K562 (cell line): ENCODE data around the gene SPATA20. TPM values are rescaled to one million over a fixed set of nuclear protein-coding genes. Genes with fewer than 3 reads are reported as not detected.

Experiments
- ATAC-seq: fragments of 200-7000 bp; cut with Tn5 transposase; 3 replicates; pipeline ENCODE4 v1.9.1; 2020; ENCODE audit warnings: moderate library complexity
- BruUV-seq: library from RNA; stranded (reverse); fragments of 400-500 nt; replicated peaks from 2 replicates; lab custom pipeline; 2021; lab: Mats Ljungman, UMichigan
- CTCF ChIA-PET: fragments of 300-600 bp; formaldehyde crosslinking; extraction: SDS; loops from one replicate; lab custom pipeline; 2021; ENCODE audit warnings: low intra/inter-chr PET ratio; lab: Yijun Ruan, JAX
- POLR2A ChIA-PET: fragments of 300-600, 350-650 bp; sonication (Branson Sonifier 250); formaldehyde crosslinking; extraction: SDS; loops from one replicate; lab custom pipeline; 2021; ENCODE audit warnings: antibody characterized with exemption, inconsistent platforms; lab: Yijun Ruan, JAX
- DNase-seq, 4 experiments: peaks; one replicate each; pipeline versions ENCODE4 v3.0.0 to v3.0.0-alpha.2; 2011 to 2018; ENCODE audit warnings: low spot score in 3 of 4, mixed read lengths in 3 of 4; ENCODE audit errors: extremely low read depth in 1 of 4
- FAIRE-seq: peaks from 2 replicates; lab custom pipeline; 2011; peaks lifted over from hg19 to GRCh38; lab: Jason Lieb, UNC
- H2AFZ ChIP-seq: 2 replicates; pipeline ENCODE4 v1.6.0; 2011; ENCODE audit warnings: low read depth, low read length, control low read depth, inconsistent platforms
- H3K27ac ChIP-seq: fragments of 200-600 bp; 3 replicates; pipeline ENCODE4 v1.8.0; 2011; ENCODE audit warnings: low read depth, mild to moderate bottlenecking, control low read depth, inconsistent platforms, low read length, moderate library complexity, mixed read lengths; ENCODE audit errors: extremely low read depth
- H3K27me3 ChIP-seq, 2 experiments: fragments of 300-600 bp in 1 of 2; 2 replicates in 1 of 2; 3 replicates in 1 of 2; pipeline versions ENCODE4 v1.6.0 to v1.8.0; 2011; ENCODE audit warnings: inconsistent platforms in 2 of 2, low read length in 2 of 2, mild to moderate bottlenecking in 1 of 2, mixed read lengths in 1 of 2, moderate library complexity in 1 of 2; ENCODE audit not compliant: control insufficient read depth in 2 of 2, insufficient read depth in 2 of 2
- H3K36me3 ChIP-seq: fragments of 300-600 bp; 3 replicates; pipeline ENCODE4 v1.8.0; 2011; ENCODE audit warnings: mild to moderate bottlenecking, low read length, inconsistent platforms; ENCODE audit not compliant: control insufficient read depth, insufficient read depth
- H3K4me1 ChIP-seq, 2 experiments: fragments of 200-600 bp in 1 of 2; replicated peaks in 1 of 2; 2 replicates in 1 of 2; 3 replicates in 1 of 2; pipeline versions ENCODE4 v1.5.1 to v1.8.0; 2011; ENCODE audit warnings: inconsistent platforms in 2 of 2, low read length in 2 of 2, mild to moderate bottlenecking in 1 of 2, mixed read lengths in 1 of 2, moderate library complexity in 1 of 2; ENCODE audit not compliant: control insufficient read depth in 2 of 2, insufficient read depth in 2 of 2
- H3K4me2 ChIP-seq: 2 replicates; pipeline ENCODE4 v1.6.1; 2011; ENCODE audit warnings: low read length, control low read depth, inconsistent platforms, mixed read lengths; ENCODE audit not compliant: insufficient read depth
- H3K4me3 ChIP-seq: fragments of 200-600 bp; sonication (generic), shearing (Covaris generic); 2 replicates; pipeline ENCODE4 v1.5.1; 2016; ENCODE audit warnings: control low read depth, inconsistent platforms
- H3K79me2 ChIP-seq: fragments of 200-600 bp; 3 replicates; pipeline ENCODE4 v1.8.0; 2011; ENCODE audit warnings: low read length, inconsistent platforms; ENCODE audit not compliant: control insufficient read depth, insufficient read depth
- H3K9ac ChIP-seq, 2 experiments: 2 replicates each; pipeline versions ENCODE4 v1.6.0 to v1.6.1; 2011; ENCODE audit warnings: low read depth in 2 of 2, low read length in 2 of 2, control low read depth in 1 of 2, inconsistent platforms in 1 of 2, mild to moderate bottlenecking in 1 of 2, mixed read lengths in 1 of 2; ENCODE audit not compliant: insufficient read depth in 1 of 2
- H3K9me1 ChIP-seq: one replicate; pipeline ENCODE4 v1.6.0; 2011; ENCODE audit warnings: inconsistent platforms, mild to moderate bottlenecking, low read length, moderate library complexity; ENCODE audit not compliant: control insufficient read depth, insufficient read depth
- H3K9me3 ChIP-seq: replicated peaks from 2 replicates; pipeline ENCODE4 v1.5.1; 2011; ENCODE audit warnings: low read depth, low read length, inconsistent platforms; ENCODE audit not compliant: control insufficient read depth, insufficient read depth
- H4K20me1 ChIP-seq: replicated peaks from 2 replicates; pipeline ENCODE4 v1.6.1; 2011; ENCODE audit warnings: low read length, inconsistent platforms, mixed read lengths; ENCODE audit not compliant: control insufficient read depth, insufficient read depth
- CHD2 ChIP-seq: IDR thresholded peaks from 2 replicates; pipeline ENCODE4 v1.6.1; 2011; ENCODE audit warnings: low read depth, low read length
- CHD4 ChIP-seq: fragments of 200-600 bp; sonication (generic); IDR thresholded peaks from 3 replicates; pipeline ENCODE4 v1.6.1; 2012; ENCODE audit warnings: low read depth, mild to moderate bottlenecking, mixed read lengths, low read length, inconsistent platforms; ENCODE audit not compliant: insufficient read depth, insufficient replicate concordance, poor library complexity, severe bottlenecking
- EGR1 ChIP-seq: fragments of 450-650 bp; conservative IDR thresholded peaks from 2 replicates; pipeline ENCODE4 v1.6.1; 2017; ENCODE audit warnings: mild to moderate bottlenecking
- ELF2 ChIP-seq: fragments of 250-450 bp; sonication (Bioruptor Pico); IDR thresholded peaks from 2 replicates; pipeline ENCODE4 v1.5.0; 2021; ENCODE audit warnings: mild to moderate bottlenecking
- FOSL1 ChIP-seq: fragments of 200-800 bp; sonication (Bioruptor generic); conservative IDR thresholded peaks from 2 replicates; pipeline ENCODE4 v1.6.1; 2016; ENCODE audit warnings: missing genetic modification characterization, missing compliant biosample characterization
- FOXP1 ChIP-seq: sonication (generic); formaldehyde crosslinking; IDR thresholded peaks from 2 replicates; pipeline ENCODE4 v1.8.0; 2022; ENCODE audit warnings: mild to moderate bottlenecking, missing genetic modification reagents
- GATAD2A ChIP-seq: fragments of 450-650 bp; IDR thresholded peaks from 2 replicates; pipeline ENCODE4 v1.6.1; 2017
- KAT2B ChIP-seq: IDR thresholded peaks from one replicate; pipeline ENCODE4 v1.6.1; 2012; ENCODE audit warnings: low read depth, mild to moderate bottlenecking, control low read depth, inconsistent platforms, low read length, moderate library complexity
- NR2F6 ChIP-seq: fragments of 450-650 bp; formaldehyde crosslinking; IDR thresholded peaks from 2 replicates; pipeline ENCODE4 v1.4.0; 2020; ENCODE audit warnings: mild to moderate bottlenecking
- RBM17 ChIP-seq: fragments of 200-400 bp; formaldehyde crosslinking; IDR thresholded peaks from 2 replicates; pipeline ENCODE4 v1.6.1; 2017; ENCODE audit warnings: low read depth, mild to moderate bottlenecking, low read length, borderline replicate concordance
- SAFB ChIP-seq: fragments of 200-400 bp; formaldehyde crosslinking; IDR thresholded peaks from 2 replicates; pipeline ENCODE4 v1.6.1; 2017; ENCODE audit warnings: low read depth, low read length, borderline replicate concordance
- TAF7 ChIP-seq: fragments of 450-650 bp; IDR thresholded peaks from 2 replicates; pipeline ENCODE4 v1.6.1; 2016; ENCODE audit warnings: missing genetic modification characterization, missing compliant biosample characterization
- ZNF143 ChIP-seq: sonication (generic); formaldehyde crosslinking; IDR thresholded peaks from 2 replicates; pipeline ENCODE4 v1.9.0; 2022; ENCODE audit warnings: mild to moderate bottlenecking, missing genetic modification reagents
- ZNF668 ChIP-seq: fragments of 250-450 bp; sonication (Bioruptor Pico); IDR thresholded peaks from 2 replicates; pipeline ENCODE4 v1.8.0; 2022; ENCODE audit warnings: mild to moderate bottlenecking, inconsistent platforms
- WGBS: fragments of 100-300 bp; shearing (Covaris generic); methylation state at CpG from one replicate; pipeline ENCODE4 v1.1.6; 2016; ENCODE audit warnings: low coverage, mixed read lengths; ENCODE audit not compliant: insufficient coverage; ENCODE audit errors: missing lambda C conversion rate; 5-methylcytosine and 5-hydroxymethylcytosine counted together
- in situ Hi-C: fragments of 300-500 bp; cut with MboI; formaldehyde crosslinking; loops from 4 replicates; pipeline ENCODE4 v1.15.0; 2018; ENCODE audit warnings: inconsistent platforms, mixed read lengths
- intact Hi-C: fragments of 100-400 bp; cut with micrococcal nuclease; formaldehyde crosslinking; loops from 2 replicates; pipeline ENCODE4 v1.14.2; 2022
- polyA plus RNA-seq, 8 experiments: library from polyadenylated mRNA; depleted of rRNA in 4 of 8; stranded (reverse) in 5 of 8; unstranded in 3 of 8; fragments of >200 nt; fragmentation: Nextera tagmentation in 2 of 8; fragmentation: Illumina TruSeq in 1 of 8; extraction: Ambion mirVana in 2 of 8; extraction: Trizol in 1 of 8; gene quantifications; 2 replicates each; pipeline versions ENCODE4 v1.2.1 to v1.2.3, GENCODE V29; 2011 to 2014; ENCODE audit warnings: inconsistent platforms in 1 of 8, missing spikeins in 1 of 8
- total RNA-seq, 7 experiments: library from RNA; depleted of rRNA in 6 of 7; stranded (reverse); fragments of >200 nt in 6 of 7; fragmentation: Illumina TruSeq in 2 of 7; extraction: Trizol in 2 of 7; gene quantifications; 2 replicates each; pipeline versions ENCODE4 v1.2.1 to v1.2.3, GENCODE V29; 2011 to 2021; ENCODE audit warnings: low replicate concordance in 1 of 7
- TF ChIP-seq, protein P1 (sequence below): fragments of 450-650 bp; IDR thresholded peaks from 2 replicates; pipeline ENCODE4 v1.6.1; 2017; ENCODE audit warnings: antibody characterized with exemption, mild to moderate bottlenecking
- TF ChIP-seq, protein P2 (sequence below): sonication (generic); formaldehyde crosslinking; IDR thresholded peaks from 2 replicates; pipeline ENCODE4 v1.9.0; 2022; ENCODE audit warnings: mild to moderate bottlenecking, missing genetic modification reagents

Gene SPATA20
- total and polyA plus RNA-seq, 9 of the 15 experiments (the other 6 are each of a cell fraction or from before 2014, with no cell fraction given), result 0.08 to 4.0 (median 1.5) TPM

DNA sequence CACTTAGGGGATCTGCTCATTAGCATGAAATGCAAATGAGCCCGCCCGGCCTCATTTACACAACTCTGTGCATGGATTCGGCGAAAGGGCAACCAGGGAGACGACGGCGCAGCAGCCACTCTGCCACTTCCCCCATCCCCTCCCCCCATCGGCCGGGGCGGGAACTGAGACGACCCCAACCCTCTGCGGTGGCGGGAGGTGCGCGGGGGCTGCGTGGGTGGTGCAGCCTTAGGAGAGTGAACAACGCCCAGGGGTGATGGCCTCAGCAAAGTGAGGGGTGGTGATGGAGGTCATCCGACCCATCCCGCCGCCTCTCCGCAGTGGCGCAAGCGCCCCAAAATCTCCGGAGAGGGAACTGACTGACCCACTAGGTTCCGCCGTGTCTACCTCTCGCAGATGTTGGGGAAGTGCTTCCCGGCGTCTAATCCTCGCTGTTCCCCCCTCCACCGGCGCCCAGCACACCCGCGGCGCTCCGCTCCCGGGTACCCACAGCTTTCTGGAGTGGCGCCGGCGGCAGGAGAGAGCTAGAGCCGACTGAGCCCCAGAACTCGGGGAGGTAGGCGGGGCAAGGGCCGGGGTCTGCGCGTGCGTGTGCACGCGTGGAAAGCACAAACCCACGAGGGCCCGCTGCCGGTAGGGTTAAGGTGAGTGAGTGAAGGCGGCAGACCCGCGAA, 12.1 kb downstream of the SPATA20 start:
- no peak for DNase-seq

More for the DNA sequence above, 12.1 kb downstream of the SPATA20 start:
- ChIA-PET POLR2A (interaction anchor here (1.2 kb wide), 1 partner anchor 99 kb away, joined by 5 read pairs; no protein-coding TSS in a partner anchor), CTCF (no interaction called here)
- 16% methylated on average over 44 of the region's 55 CpGs for WGBS
- peaks cover 9 to 38% of the 10 kb centered on the region in 2 experiments for H3K4me1 ChIP-seq
- peaks cover 17% of the 10 kb centered on the region; the same call in 1 of the 2 replicates for H4K20me1 ChIP-seq
- intact Hi-C loops, result no loop called here
- no peaks in the 10 kb centered on the region for H3K79me2 ChIP-seq
- H3K9me1 ChIP-seq, result no peaks in the 10 kb centered on the region
- no TSS peak for BruUV-seq
- no peak for ATAC-seq
- H3K27ac ChIP-seq, result no peak overlapping the region
- no peaks in the 10 kb centered on the region for H3K36me3 ChIP-seq
- FAIRE-seq, result no peak
- no peak for TF ChIP-seq TAF7 (tag)
- no peak for TF ChIP-seq FOXP1
- TF ChIP-seq ZNF668 (CRISPR knock-in tag), result no peak
- no peak for TF ChIP-seq RBM17
- TF ChIP-seq, protein P1, sequence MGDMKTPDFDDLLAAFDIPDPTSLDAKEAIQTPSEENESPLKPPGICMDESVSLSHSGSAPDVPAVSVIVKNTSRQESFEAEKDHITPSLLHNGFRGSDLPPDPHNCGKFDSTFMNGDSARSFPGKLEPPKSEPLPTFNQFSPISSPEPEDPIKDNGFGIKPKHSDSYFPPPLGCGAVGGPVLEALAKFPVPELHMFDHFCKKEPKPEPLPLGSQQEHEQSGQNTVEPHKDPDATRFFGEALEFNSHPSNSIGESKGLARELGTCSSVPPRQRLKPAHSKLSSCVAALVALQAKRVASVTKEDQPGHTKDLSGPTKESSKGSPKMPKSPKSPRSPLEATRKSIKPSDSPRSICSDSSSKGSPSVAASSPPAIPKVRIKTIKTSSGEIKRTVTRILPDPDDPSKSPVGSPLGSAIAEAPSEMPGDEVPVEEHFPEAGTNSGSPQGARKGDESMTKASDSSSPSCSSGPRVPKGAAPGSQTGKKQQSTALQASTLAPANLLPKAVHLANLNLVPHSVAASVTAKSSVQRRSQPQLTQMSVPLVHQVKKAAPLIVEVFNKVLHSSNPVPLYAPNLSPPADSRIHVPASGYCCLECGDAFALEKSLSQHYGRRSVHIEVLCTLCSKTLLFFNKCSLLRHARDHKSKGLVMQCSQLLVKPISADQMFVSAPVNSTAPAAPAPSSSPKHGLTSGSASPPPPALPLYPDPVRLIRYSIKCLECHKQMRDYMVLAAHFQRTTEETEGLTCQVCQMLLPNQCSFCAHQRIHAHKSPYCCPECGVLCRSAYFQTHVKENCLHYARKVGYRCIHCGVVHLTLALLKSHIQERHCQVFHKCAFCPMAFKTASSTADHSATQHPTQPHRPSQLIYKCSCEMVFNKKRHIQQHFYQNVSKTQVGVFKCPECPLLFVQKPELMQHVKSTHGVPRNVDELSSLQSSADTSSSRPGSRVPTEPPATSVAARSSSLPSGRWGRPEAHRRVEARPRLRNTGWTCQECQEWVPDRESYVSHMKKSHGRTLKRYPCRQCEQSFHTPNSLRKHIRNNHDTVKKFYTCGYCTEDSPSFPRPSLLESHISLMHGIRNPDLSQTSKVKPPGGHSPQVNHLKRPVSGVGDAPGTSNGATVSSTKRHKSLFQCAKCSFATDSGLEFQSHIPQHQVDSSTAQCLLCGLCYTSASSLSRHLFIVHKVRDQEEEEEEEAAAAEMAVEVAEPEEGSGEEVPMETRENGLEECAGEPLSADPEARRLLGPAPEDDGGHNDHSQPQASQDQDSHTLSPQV, result no peak
- TF ChIP-seq, protein P2, sequence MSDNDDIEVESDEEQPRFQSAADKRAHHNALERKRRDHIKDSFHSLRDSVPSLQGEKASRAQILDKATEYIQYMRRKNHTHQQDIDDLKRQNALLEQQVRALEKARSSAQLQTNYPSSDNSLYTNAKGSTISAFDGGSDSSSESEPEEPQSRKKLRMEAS (CRISPR knock-in tag), result no peak
- no peak for TF ChIP-seq FOSL1 (tag)
- TF ChIP-seq ZNF143, result no peak
- no peak for TF ChIP-seq CHD4
- TF ChIP-seq NR2F6 (CRISPR knock-in tag), result no peak
- TF ChIP-seq SAFB, result peak; percentile 42; the same call in 1 of the 2 replicates
- no peak for TF ChIP-seq GATAD2A
- TF ChIP-seq ELF2, result no peak
- TF ChIP-seq KAT2B, result no peak
- no peak for TF ChIP-seq CHD2
- peak; percentile 66 for TF ChIP-seq EGR1
- H3K9me3 ChIP-seq, result no peaks in the 10 kb centered on the region
- no peak overlapping the region for H3K4me2 ChIP-seq
- no peak overlapping the region for H2AFZ ChIP-seq
- in situ Hi-C loops, result no loop called here
- peaks cover 28 to 66% of the 10 kb centered on the region in 2 experiments for H3K27me3 ChIP-seq
- H3K4me3 ChIP-seq, result no peak overlapping the region
- H3K9ac ChIP-seq, result no peak overlapping the region
